GM19468 (cell line): ENCODE data around the gene SERPINB7.

Experiments used
- ATAC-seq: cut with Tn5 transposase; IDR thresholded peaks from one replicate; pipeline ENCODE4 v1.9.1; 2021; ENCODE audit warnings: mild to moderate bottlenecking, moderate library complexity, moderate number of reproducible peaks; ENCODE audit not compliant: unreplicated experiment; ENCODE audit errors: extremely low read depth

Gene SERPINB7

GRCh38 chr18:63836456-63836855, 61.2 kb downstream of the SERPINB7 start:
- no peak for ATAC-seq

GRCh38 chr18:63837590-63837989, 62.4 kb downstream of the SERPINB7 start:
- ATAC-seq, result no peak

- ATAC-seq, result no peak
These were observed 67.8 kb downstream of the SERPINB7 start for GRCh38 chr18:63843008-63843407.

- peak; percentile 19 for ATAC-seq
These were observed 69.0 kb downstream of the SERPINB7 start for GRCh38 chr18:63844254-63844653.

- no peak for ATAC-seq
These were observed 72.9 kb downstream of the SERPINB7 start for GRCh38 chr18:63848159-63848558.

- ATAC-seq, result no peak
These were observed 74.8 kb downstream of the SERPINB7 start for GRCh38 chr18:63850020-63850419.

- no peak for ATAC-seq
These were observed 75.4 kb downstream of the SERPINB7 start for GRCh38 chr18:63850636-63851035.
